GM10266 (cell line): Measurements from ENCODE around the gene HELZ2.

Experiments used
- DNase-seq: peaks from one replicate; pipeline ENCODE4 v3.0.0; 2012; ENCODE audit errors: extremely low spot score
- CTCF ChIP-seq: IDR thresholded peaks from 2 replicates; pipeline ENCODE4 v1.5.1; 2012; ENCODE audit warnings: mild to moderate bottlenecking, low read depth; ENCODE audit not compliant: control insufficient read depth, insufficient read depth; ENCODE audit errors: missing control alignments

HELZ2 gene

GRCh38 chr20:63586797-63587196, 12.8 kb upstream of the HELZ2 start:
- no peak for TF ChIP-seq CTCF
- DNase-seq: no peak

GRCh38 chr20:63585616-63586565, 11.9 kb upstream of the HELZ2 start:
- DNase-seq: no peak
- TF ChIP-seq CTCF: no peak

- DNase-seq: no peak
- no peak for TF ChIP-seq CTCF
Measured at GRCh38 chr20:63582382-63583063, 8.5 kb upstream of the HELZ2 start.

- peak; percentile 69 for TF ChIP-seq CTCF
- peak; percentile 80 for DNase-seq
Measured at GRCh38 chr20:63580796-63581461, 6.9 kb upstream of the HELZ2 start.

- no peak for TF ChIP-seq CTCF
- no peak for DNase-seq
Measured at GRCh38 chr20:63579017-63579694, 5.1 kb upstream of the HELZ2 start.

- TF ChIP-seq CTCF: peak; percentile 27
- DNase-seq: no peak
Measured at GRCh38 chr20:63578224-63579016, 4.4 kb upstream of the HELZ2 start.
